ENCODE data around the gene RPL36.

DNA sequence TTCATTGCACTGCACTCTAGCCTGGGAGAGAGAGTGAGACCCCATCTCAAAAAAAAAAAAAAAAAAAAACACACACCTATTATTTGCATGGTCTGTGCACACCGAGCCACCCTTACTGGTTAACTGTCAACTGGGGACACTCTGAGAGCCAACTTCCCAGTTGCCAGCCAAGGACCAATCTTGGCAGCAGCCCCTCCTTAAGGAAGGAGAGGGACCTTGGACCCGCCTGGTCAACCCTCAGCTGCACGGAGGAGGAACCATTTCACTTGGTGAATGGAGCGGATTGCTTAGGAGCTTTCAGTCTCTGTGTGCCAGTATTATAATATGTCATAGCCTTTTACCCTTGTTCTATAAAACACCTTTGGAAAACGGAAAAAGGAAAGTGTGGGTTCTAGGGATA lies 34.7 kb upstream of the RPL36 start:
- TF ChIP-seq POLR2AphosphoS5 (IDR thresholded peaks at IDR 0.05; ENCODE audit: borderline replicate concordance, low read depth, low read length) (no peak), EZH2 (IDR thresholded peaks at IDR 0.05) (no peak)

Data from SK-N-MC (cell line).